22Rv1 (cell line): ENCODE data around the gene MRPL11.

Source experiments
- H3K27ac ChIP-seq: fragments of 450-650 bp; 2 replicates; pipeline ENCODE4 v1.5.1; 2017
- ZFX ChIP-seq: fragments of 450-650 bp; IDR thresholded peaks from 2 replicates; pipeline ENCODE4 v1.6.1; 2017; ENCODE audit warnings: antibody characterized with exemption, borderline replicate concordance
- TF ChIP-seq, protein P1 (sequence below): fragments of 450-650 bp; IDR thresholded peaks from 2 replicates; pipeline ENCODE4 v1.5.1; 2017; ENCODE audit warnings: mild to moderate bottlenecking

The MRPL11 gene

GRCh38 chr11:66417000-66417399 lies 21.6 kb downstream of the MRPL11 start:
- TF ChIP-seq ZFX = no peak
- TF ChIP-seq, protein P1, sequence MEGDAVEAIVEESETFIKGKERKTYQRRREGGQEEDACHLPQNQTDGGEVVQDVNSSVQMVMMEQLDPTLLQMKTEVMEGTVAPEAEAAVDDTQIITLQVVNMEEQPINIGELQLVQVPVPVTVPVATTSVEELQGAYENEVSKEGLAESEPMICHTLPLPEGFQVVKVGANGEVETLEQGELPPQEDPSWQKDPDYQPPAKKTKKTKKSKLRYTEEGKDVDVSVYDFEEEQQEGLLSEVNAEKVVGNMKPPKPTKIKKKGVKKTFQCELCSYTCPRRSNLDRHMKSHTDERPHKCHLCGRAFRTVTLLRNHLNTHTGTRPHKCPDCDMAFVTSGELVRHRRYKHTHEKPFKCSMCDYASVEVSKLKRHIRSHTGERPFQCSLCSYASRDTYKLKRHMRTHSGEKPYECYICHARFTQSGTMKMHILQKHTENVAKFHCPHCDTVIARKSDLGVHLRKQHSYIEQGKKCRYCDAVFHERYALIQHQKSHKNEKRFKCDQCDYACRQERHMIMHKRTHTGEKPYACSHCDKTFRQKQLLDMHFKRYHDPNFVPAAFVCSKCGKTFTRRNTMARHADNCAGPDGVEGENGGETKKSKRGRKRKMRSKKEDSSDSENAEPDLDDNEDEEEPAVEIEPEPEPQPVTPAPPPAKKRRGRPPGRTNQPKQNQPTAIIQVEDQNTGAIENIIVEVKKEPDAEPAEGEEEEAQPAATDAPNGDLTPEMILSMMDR = no peak
- H3K27ac ChIP-seq = no peak overlapping the region

- TF ChIP-seq ZFX = no peak
- TF ChIP-seq, protein P1 = no peak
- H3K27ac ChIP-seq = no peak overlapping the region
Measured at GRCh38 chr11:66415423-66415822, 23.2 kb downstream of the MRPL11 start.

DNA sequence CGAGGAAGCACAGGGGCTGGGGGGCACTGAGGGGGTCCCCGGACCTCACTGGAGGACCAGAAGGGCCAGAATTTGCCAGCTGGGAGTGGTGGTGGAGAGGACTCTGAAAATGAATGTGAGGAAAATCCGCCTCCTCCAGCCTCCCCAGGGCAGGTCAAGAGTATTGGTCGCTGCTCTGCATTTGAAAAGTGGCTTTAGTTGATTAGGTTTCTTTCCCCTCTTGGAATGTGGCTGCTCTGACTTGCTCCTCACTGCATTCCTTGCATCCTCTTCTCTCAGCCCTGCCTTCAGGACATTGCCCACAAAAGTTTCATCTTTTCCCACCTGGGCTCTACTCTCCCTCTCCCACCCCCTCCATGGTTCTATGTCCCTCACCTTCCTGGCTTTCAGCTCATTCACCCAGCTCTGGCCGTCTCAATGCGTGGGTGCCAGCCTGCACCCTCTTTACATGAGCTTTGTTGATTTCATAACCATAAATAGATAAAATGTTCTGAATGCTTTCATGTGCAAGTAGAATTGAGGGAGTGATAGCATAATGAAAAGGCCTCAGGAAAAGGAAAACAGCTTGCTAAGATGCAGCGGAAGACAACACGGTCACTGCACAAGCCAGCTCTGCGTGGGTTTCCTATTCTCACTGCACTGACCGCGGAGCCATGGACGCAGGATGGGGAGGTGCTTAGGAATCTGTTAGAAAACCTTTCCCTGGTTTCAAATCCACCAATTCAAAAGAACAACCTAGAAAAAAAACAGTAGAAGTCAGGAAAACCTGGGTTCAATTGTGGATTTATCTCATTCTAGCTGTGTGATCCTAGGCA lies 24.3 kb downstream of the MRPL11 start:
- H3K27ac ChIP-seq = no peak overlapping the region
- no peak for TF ChIP-seq ZFX
- TF ChIP-seq, protein P1 = no peak

DNA sequence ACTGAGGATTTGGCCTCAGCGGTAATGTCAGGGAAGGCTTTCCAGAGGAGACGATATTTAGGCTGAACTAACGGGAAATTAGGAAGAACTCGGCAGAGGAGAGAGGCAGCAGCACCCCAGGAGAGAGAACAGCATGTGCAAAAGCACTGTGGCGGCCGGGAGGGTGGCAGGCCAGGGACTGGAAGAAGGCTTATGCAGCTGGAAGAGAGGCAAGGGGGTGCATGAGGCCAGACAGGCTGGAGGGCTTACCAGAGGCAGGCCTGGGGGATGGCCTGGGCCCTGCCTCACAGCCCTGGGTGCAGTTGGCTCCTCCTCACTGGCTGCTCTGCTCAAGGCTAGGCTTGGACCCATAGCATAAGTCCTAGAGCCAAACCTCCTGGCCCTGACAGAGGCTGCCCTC lies 25.5 kb downstream of the MRPL11 start:
- no peak overlapping the region for H3K27ac ChIP-seq
- TF ChIP-seq ZFX = no peak
- TF ChIP-seq, protein P1 = no peak

DNA sequence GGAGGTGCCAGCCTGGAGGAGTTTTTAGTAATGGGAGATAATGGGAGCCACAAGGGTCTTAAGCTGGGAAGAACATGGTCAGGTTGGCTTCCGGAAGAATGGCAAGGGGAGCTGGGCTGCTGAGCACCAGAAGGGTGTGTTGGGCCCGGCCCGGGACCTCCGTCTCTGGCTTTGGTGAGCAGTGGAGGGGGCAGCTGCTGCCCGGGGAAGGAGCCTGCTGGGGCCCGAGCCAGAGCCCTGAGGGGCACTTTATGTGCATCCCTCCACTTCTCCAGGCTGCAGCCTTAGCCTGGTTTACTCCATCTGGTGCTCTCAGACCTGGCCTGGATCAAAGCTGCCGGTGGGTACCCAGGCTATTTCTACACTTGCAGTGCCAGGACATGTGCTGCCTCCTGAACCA lies 26.5 kb downstream of the MRPL11 start:
- TF ChIP-seq ZFX = no peak
- H3K27ac ChIP-seq = no peak overlapping the region

- TF ChIP-seq, protein P1 = no peak
- TF ChIP-seq ZFX = no peak
- no peak overlapping the region for H3K27ac ChIP-seq
Measured at GRCh38 chr11:66411323-66411722, 27.3 kb downstream of the MRPL11 start.

DNA sequence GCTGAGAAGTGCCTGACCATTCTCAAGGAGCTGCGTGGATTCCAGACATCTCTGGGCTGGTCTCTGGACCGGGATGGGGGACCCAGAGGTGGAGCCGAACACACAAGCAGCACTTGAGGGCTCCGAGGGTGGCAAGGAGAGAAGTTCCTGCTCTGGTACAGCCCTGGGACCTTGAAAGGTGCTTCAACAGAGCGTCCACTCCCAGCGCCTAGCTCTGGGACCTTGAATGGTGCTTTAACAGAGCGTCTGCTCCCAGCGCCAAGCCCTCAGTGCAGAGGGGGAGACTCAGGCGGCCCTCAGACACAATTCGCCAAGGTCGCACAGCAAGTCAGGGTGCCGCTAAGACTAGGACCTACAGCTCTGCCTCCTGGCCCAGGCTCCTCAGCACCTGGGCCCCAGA lies 28.5 kb downstream of the MRPL11 start:
- H3K27ac ChIP-seq = no peak overlapping the region
- no peak for TF ChIP-seq ZFX
- TF ChIP-seq, protein P1 = no peak

- TF ChIP-seq, protein P1 = no peak
- no peak for TF ChIP-seq ZFX
- no peak overlapping the region for H3K27ac ChIP-seq
Measured at GRCh38 chr11:66409226-66409625, 29.4 kb downstream of the MRPL11 start.
